Peyer's patch (tissue), 4 donors: ENCODE measurements around the gene CALHM3. TPM values are rescaled to one million over a fixed set of nuclear protein-coding genes. Genes with fewer than 3 reads are reported as not detected.
A peak's percentile ranks its signal among the peaks of the same experiment; 100 is the strongest.

Experiments
- DNase-seq, 3 donors: peaks; one replicate each; pipeline ENCODE4 v3.0.0-alpha.2; 2017 to 2019
- H3K27ac ChIP-seq, 4 donors: fragments of 200-600 bp; sonication (generic); one replicate each; pipeline ENCODE4 v1.5.1; 2016 to 2019
- H3K27me3 ChIP-seq, 2 donors: fragments of 200-600 bp; sonication (generic); one replicate each; pipeline ENCODE4 v1.5.1; 2019
- H3K36me3 ChIP-seq, 3 donors: fragments of 200-600 bp; sonication (generic); one replicate each; pipeline ENCODE4 v1.5.1; 2016 to 2019
- H3K4me1 ChIP-seq, 4 donors: fragments of 200-600 bp; sonication (generic); one replicate each; pipeline ENCODE4 v1.5.1; 2016 to 2019
- H3K4me3 ChIP-seq, 4 donors: fragments of 200-600 bp; sonication (generic); 1 replicate in 3 of 4; 2 replicates in 1 of 4; pipeline ENCODE4 v1.5.1; 2016 to 2019; ENCODE audit warnings: mild to moderate bottlenecking in 1 of 4
- H3K9me3 ChIP-seq, 4 donors: fragments of 200-600 bp; sonication (generic); one replicate each; pipeline ENCODE4 v1.5.1; 2016 to 2019; ENCODE audit warnings: mild to moderate bottlenecking in 1 of 4
- POLR2A ChIP-seq, 2 donors: fragments of 450-650 bp; IDR thresholded peaks; one replicate each; pipeline ENCODE4 v1.5.1; 2017; ENCODE audit warnings: antibody characterized with exemption in 2 of 2, mild to moderate bottlenecking in 2 of 2, moderate library complexity in 2 of 2
- total RNA-seq, 4 donors: library from RNA; depleted of rRNA; stranded (reverse); fragments of >200 nt; gene quantifications; one replicate each; pipeline ENCODE4 v1.1.0, GENCODE V29; 2016
- TF ChIP-seq, protein P1 (sequence below), 6 experiments: fragments of 450-650 bp in 4 of 6; fragments of 200-600 bp in 2 of 6; sonication (generic) in 1 of 6; IDR thresholded peaks; one replicate each; pipeline ENCODE4 v1.5.1; 2017 to 2019; ENCODE audit warnings: antibody characterized with exemption in 6 of 6, mild to moderate bottlenecking in 3 of 6, moderate library complexity in 1 of 6

Gene CALHM3
- total RNA-seq, 4 donors from 2014 or later = not detected

DNA sequence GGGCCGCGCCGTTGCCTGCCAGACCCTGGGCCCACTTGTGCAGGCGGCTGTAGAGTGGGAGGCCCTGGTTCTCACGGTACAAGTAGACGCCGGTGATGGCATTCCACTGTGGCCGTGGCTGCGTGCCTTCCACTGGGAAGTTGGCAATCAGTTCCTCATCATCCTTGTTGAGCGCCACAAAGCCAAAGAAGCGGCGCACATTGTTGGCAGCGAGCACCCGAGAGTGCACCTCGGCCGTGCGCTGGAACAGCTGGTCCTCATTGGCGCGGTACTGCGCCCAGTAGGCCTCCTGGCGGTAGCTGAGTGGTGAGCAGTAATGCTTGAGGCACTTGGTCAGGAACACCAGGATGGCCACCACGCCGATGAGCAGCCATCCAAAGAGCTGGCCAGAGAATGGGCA lies 31.9 kb downstream of the CALHM3 start:
- DNase-seq = no peak
- TF ChIP-seq, protein P1, sequence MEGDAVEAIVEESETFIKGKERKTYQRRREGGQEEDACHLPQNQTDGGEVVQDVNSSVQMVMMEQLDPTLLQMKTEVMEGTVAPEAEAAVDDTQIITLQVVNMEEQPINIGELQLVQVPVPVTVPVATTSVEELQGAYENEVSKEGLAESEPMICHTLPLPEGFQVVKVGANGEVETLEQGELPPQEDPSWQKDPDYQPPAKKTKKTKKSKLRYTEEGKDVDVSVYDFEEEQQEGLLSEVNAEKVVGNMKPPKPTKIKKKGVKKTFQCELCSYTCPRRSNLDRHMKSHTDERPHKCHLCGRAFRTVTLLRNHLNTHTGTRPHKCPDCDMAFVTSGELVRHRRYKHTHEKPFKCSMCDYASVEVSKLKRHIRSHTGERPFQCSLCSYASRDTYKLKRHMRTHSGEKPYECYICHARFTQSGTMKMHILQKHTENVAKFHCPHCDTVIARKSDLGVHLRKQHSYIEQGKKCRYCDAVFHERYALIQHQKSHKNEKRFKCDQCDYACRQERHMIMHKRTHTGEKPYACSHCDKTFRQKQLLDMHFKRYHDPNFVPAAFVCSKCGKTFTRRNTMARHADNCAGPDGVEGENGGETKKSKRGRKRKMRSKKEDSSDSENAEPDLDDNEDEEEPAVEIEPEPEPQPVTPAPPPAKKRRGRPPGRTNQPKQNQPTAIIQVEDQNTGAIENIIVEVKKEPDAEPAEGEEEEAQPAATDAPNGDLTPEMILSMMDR (IDR thresholded peaks at IDR 0.05) = no peak
- TF ChIP-seq POLR2A (IDR thresholded peaks at IDR 0.05) = no peak
- Histone ChIP-seq H3K27ac (peak overlapping the region in 3 of 4 donors; percentile 25 to 57 (median 33)), H3K4me3 (no peak overlapping the region), H3K9me3 (no peaks in the 10 kb centered on the region), H3K4me1 (peaks cover 0 to 31% (median 12%) of the 10 kb centered on the region in 4 donors), H3K27me3 (no peaks in the 10 kb centered on the region), H3K36me3 (peaks cover 0 to 59% (median 0%) of the 10 kb centered on the region in 3 donors)

DNA sequence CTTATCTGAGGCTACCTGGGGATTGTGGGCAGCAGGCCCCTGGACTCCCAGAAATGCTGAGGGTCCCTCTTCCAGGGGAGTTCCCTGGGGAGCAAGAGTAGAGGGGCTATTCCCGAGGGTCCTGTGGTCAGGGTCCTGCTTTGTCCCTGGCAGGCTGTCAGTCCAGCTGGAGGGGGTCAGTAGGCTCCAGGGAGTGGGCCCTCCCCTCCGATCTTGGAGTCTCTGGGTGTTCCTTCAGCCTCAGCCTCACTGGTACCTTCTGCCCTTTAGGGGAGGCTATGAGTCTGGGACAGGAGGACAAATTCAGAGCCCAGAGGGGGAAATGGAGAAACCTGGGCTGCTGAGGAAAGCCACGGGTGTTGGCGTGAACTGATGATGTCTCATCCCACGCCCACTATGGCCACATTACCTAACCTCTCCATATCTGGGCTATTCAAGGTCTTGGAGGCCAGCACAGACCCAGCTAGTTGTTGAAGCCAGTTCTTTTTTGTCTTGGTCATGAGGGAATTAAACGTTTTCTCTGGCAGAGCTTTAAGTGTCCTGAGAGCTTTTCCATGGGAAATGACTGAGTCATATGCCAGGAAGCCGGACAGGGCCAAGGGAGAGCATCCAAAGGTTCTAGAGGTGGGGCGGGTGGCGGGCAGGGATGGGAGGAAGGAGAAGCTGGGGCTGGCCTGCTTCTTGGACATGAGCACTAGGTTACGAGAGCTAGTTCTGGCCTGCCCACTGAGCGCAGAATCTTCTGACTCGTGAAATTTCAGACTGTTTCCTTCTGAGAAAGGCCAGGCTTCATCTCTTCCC lies 33.1 kb downstream of the CALHM3 start:
- H3K27me3 ChIP-seq = no peaks in the 10 kb centered on the region
- no peaks in the 10 kb centered on the region for H3K9me3 ChIP-seq
- H3K4me1 ChIP-seq = peaks cover 0 to 31% (median 12%) of the 10 kb centered on the region in 4 donors
- H3K27ac ChIP-seq = peak overlapping the region; percentile 38 to 71 (median 56)
- TF ChIP-seq, protein P1 (IDR thresholded peaks at IDR 0.05) = no peak
- no peak for TF ChIP-seq POLR2A (IDR thresholded peaks at IDR 0.05)
- H3K36me3 ChIP-seq = peaks cover 0 to 71% (median 0%) of the 10 kb centered on the region in 3 donors
- no peak overlapping the region for H3K4me3 ChIP-seq
- DNase-seq = peak in 1 of 3 donors; percentile 63

DNA sequence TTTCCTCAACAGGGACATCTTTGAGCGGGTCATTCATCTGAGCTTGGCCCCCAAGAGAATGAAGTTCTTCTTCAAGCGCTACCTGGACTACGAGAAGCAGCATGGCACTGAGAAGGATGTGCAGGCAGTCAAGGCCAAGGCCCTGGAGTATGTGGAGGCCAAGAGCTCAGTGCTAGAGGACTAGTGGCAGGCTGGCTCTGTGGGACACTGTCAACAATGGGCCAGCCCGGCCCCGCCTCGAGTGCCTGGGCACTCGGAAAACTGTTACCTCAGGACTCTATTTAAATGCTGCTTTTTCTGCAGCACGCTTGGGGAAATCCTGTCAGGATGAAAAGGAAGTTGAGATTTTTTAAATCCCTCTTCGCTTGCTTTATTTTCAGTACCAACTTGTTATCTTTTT lies 33.7 kb downstream of the CALHM3 start:
- Histone ChIP-seq H3K9me3 (no peaks in the 10 kb centered on the region), H3K27me3 (no peaks in the 10 kb centered on the region), H3K4me3 (no peak overlapping the region), H3K27ac (peak overlapping the region; percentile 38 to 71 (median 55)), H3K36me3 (peaks cover 0 to 77% (median 0%) of the 10 kb centered on the region in 3 donors), H3K4me1 (peaks cover 0 to 28% (median 10%) of the 10 kb centered on the region in 4 donors)
- TF ChIP-seq, protein P1 (IDR thresholded peaks at IDR 0.05) = no peak
- no peak for TF ChIP-seq POLR2A (IDR thresholded peaks at IDR 0.05)
- DNase-seq = no peak

DNA sequence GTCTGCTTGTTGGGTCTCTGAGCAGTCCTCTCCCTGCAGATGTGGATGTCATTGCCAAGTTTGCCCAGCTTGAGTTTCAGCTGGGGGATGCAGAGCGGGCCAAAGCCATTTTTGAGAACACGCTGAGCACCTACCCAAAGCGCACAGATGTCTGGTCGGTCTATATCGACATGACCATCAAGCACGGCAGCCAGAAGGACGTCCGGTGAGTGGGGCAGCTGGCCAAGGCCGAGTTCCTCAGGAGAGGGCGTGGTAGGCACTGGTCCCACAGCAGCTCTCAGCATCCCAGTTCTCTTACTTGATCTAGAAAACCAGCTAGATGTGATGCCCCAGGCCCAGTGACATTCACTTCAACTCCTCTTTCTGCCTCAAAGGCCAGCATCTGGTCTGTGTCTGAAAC lies 34.6 kb downstream of the CALHM3 start:
- peaks cover 0 to 80% (median 0%) of the 10 kb centered on the region in 3 donors for H3K36me3 ChIP-seq
- H3K4me1 ChIP-seq = peaks cover 0 to 19% (median 4%) of the 10 kb centered on the region in 4 donors
- H3K27ac ChIP-seq = no peak overlapping the region
- DNase-seq = no peak
- no peak for TF ChIP-seq POLR2A (IDR thresholded peaks at IDR 0.05)
- TF ChIP-seq, protein P1 (IDR thresholded peaks at IDR 0.05) = no peak
- H3K9me3 ChIP-seq = no peaks in the 10 kb centered on the region
- no peaks in the 10 kb centered on the region for H3K27me3 ChIP-seq
- no peak overlapping the region for H3K4me3 ChIP-seq

DNA sequence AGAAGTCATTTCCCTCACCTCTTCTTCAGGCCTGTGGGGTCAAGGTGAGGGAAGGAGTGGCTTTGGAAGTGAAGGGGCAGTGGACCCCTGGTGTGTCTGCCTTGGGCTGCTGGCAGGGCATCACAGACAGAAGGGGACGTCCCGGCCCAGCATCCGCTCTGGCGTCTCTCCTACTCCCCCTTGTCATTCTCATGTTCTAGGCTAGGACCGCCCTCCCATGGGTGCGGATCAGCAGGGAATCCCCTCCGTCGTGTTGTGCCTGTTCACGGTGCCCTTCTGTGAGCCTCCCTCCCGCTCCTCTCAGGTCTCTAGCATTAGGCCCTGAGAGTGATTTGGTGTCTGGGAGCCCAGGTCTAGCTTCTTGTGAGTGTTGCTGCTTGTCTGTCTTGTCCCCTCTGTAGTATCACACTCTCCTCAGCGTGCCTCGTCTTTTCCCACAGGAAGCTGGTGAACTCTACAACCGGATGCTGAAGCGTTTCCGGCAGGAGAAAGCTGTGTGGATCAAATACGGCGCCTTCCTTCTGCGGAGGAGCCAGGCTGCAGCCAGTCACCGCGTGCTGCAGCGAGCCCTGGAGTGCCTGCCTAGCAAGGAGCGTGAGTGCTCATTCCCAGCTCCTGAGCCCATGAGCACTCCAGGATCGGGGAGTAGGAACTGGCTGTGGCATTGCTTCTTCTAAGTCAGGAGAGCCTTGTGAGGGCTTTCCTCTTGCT lies 35.4 kb downstream of the CALHM3 start:
- DNase-seq = no peak
- no peak overlapping the region for H3K27ac ChIP-seq
- no peaks in the 10 kb centered on the region for H3K27me3 ChIP-seq
- H3K4me1 ChIP-seq = peaks cover 0 to 12% (median 0%) of the 10 kb centered on the region in 4 donors
- H3K4me3 ChIP-seq = no peak overlapping the region
- TF ChIP-seq POLR2A (IDR thresholded peaks at IDR 0.05) = no peak
- TF ChIP-seq, protein P1 (IDR thresholded peaks at IDR 0.05) = no peak
- H3K9me3 ChIP-seq = no peaks in the 10 kb centered on the region
- peaks cover 0 to 85% (median 0%) of the 10 kb centered on the region in 3 donors for H3K36me3 ChIP-seq
